GM18870 (cell line): ENCODE results near the gene NPY4R2.
"Not testable (repeated sequence)": the region's sequence is repeated elsewhere in the genome, so short reads cannot be mapped to it uniquely, and the experiment has no call there.

Experiments used
- ATAC-seq: cut with Tn5 transposase; IDR thresholded peaks from one replicate; pipeline ENCODE4 v1.9.1; 2021; ENCODE audit warnings: moderate library complexity; ENCODE audit not compliant: unreplicated experiment

NPY4R2 gene, protein sequence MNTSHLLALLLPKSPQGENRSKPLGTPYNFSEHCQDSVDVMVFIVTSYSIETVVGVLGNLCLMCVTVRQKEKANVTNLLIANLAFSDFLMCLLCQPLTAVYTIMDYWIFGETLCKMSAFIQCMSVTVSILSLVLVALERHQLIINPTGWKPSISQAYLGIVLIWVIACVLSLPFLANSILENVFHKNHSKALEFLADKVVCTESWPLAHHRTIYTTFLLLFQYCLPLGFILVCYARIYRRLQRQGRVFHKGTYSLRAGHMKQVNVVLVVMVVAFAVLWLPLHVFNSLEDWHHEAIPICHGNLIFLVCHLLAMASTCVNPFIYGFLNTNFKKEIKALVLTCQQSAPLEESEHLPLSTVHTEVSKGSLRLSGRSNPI

DNA sequence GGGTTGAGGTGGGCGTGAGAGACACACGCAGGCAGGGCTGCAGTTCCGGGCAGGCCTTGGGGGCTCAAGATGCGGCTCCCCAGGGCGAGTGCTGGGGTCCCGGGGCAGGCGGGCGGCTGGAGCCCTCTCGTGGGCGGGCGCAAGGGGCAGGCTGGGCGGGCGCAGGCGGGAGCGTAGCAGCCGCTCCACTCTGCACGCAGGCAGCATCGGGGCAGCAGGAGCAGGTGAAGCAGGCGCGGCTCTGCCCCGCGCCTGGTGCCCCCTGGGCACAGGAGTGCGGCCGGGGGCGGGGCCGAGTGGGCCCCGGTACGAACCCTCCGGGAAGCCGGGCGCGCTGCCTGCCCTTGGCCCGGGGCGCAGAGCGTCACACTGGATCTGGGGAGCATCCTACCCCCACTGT, at the start of gene NPY4R2:
NPY4R2 (plus strand) TSS at position 188 of the 400 bp plus-strand sequence. CDS start 3,326 bp downstream, outside the sequence.
- not testable (repeated sequence) for ATAC-seq

- not testable (repeated sequence) for ATAC-seq
Observed at GRCh38 chr10:47870887-47871286, 47.6 kb upstream of the NPY4R2 start.

- ATAC-seq: not testable (repeated sequence)
Observed at GRCh38 chr10:47871485-47872180, 46.8 kb upstream of the NPY4R2 start.

DNA sequence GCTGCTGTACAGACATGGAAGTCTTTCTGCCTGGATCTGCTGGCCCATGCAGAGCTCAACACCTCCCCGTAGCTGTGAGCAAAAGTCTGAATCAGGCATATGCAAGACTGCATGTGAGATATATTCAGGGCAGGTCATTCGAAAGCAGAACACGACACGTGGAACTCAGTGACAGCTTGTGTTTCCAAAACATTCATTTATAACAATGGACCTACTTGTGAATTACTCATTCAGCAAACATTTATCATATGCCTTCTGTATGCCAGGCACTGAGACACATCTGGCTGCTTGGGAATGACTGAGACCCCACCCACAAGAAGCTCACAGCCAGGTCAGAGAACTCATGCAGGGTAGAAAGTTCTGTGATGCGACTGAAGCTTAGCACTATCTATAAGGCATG, 46.2 kb upstream of the NPY4R2 start:
- ATAC-seq: not testable (repeated sequence)

GRCh38 chr10:47884239-47884638, 34.2 kb upstream of the NPY4R2 start:
- ATAC-seq: not testable (repeated sequence)

GRCh38 chr10:47884934-47885333, 33.5 kb upstream of the NPY4R2 start:
- not testable (repeated sequence) for ATAC-seq

DNA sequence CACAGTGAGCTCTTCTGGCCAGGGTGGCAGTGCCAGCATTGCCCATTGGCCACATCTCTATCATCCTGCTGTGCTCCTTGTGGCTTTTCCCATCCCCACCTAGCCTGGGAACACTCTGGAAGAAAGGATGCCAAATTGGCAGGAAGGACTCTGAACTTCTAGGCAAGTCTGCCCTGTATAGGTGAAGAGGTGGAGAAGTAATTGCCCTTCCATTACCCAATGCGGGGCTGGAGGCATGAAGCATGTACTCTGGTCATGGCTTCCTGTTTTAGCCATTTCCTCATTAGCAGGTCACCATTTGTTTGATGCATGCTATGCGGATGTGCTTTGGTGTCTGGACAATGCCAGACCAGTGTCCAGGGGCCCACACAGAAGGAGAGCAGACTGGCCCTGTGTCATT, 32.1 kb upstream of the NPY4R2 start:
- not testable (repeated sequence) for ATAC-seq

- not testable (repeated sequence) for ATAC-seq
Observed at GRCh38 chr10:47886827-47887226, 31.6 kb upstream of the NPY4R2 start.

DNA sequence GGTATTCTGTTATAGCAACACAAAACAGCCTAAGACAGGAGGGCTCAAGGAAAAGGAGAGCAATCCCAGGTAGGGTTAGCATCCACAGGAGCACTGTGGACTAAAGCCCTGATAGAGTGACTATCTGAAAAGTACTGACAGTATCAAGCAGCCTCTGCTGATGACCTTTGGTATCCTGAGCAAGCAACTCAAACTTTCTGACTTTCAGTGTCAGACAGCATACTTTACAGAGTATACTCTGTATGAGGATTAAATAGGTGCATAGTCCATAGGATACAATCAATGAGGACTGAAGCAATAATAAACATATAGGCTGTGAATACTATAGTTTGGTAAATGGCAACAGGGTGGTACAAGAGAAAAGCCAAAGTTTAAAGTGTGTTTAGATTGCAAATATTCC, 27.7 kb upstream of the NPY4R2 start:
- ATAC-seq: not testable (repeated sequence)

- ATAC-seq: not testable (repeated sequence)
Observed at GRCh38 chr10:47892494-47893261, 25.8 kb upstream of the NPY4R2 start.

GRCh38 chr10:47894571-47894970, 23.9 kb upstream of the NPY4R2 start:
- not testable (repeated sequence) for ATAC-seq

DNA sequence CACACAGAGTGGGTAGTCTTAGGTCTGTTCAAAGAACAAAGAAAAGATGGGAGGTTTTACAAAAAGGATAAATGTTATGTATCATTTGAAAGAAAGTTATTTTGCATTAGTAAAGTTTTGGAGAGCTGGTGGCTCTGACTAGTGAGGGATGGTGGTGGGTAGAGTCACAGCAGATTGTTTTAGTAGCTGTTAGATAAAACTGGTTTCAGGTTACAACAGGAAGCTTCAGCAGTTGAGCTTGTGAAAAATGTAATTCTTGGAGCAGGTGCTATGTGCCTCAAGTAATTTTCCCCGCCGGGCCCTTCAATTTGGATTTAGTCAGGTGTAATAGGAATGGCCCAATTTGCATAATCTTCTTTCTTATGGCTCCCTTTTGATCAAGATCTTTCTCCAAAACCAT, 20.6 kb upstream of the NPY4R2 start:
- ATAC-seq: not testable (repeated sequence)

DNA sequence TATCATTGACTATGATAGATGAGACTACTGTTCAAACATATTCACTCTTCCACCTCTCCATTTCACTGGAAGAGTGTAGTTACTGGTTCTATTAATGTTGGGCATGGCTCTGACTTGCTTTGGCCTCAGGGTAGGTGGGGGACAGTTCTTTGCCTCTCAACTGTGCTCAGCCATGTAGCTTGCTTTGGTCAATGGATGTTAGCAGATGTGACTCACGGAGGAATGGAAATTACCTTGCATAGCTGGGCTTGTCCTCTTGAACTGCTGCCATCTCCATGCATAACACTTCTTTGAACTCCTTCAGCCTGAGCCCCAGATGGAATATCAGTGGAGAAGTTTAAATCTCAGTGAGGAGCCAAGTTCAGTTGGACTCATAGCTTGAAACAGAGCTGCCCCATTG, 9.1 kb upstream of the NPY4R2 start:
- ATAC-seq: not testable (repeated sequence)

DNA sequence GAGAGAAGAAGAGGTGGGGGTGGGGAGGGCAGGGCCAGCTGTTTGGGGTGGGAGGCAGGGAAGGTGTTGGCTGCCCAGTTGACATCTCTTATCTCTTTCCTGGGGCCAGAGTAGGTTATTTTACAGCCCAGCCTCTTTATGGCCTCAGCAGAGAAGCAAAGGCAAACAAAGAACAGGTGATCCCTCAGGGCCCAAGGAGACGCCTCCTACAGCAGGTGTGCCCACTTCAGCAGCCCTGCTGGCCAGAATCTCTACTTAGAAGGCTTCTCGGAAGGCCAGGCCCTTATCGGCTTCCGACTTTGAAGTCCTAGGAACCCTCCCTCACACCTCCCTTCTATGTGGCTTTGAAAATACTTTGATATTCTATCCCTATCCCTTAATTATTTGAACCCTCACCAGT, 8.0 kb upstream of the NPY4R2 start:
- not testable (repeated sequence) for ATAC-seq

- not testable (repeated sequence) for ATAC-seq
Observed at GRCh38 chr10:47914052-47914451, 4.4 kb upstream of the NPY4R2 start.

- ATAC-seq: not testable (repeated sequence)
Observed at GRCh38 chr10:47915849-47916548, 2.5 kb upstream of the NPY4R2 start.

DNA sequence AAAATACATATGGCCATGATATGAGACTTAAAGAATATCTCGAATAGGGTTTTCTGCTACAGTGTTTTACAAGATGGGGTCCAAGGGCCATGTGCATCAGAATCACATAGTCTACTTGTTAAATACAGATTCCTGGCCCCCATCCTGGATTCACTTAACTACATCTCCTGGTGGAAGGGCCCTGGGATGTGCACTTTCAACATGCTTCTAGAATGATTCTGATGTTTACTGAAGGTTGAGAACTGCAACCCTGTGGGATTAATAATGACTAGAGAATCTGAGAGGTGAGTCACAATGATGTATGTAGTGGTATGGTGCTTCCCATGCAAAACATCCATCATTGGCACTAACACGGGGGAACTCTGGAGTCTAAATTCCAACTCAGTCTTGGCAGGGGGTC, 2.1 kb downstream of the NPY4R2 start:
- not testable (repeated sequence) for ATAC-seq

GRCh38 chr10:47922503-47922902, 4.0 kb downstream of the NPY4R2 start:
- not testable (repeated sequence) for ATAC-seq

GRCh38 chr10:47924628-47925027, 6.2 kb downstream of the NPY4R2 start:
- ATAC-seq: not testable (repeated sequence)

GRCh38 chr10:47927147-47927916, 8.9 kb downstream of the NPY4R2 start:
- not testable (repeated sequence) for ATAC-seq
